GM12864 (cell line): ENCODE data around the gene ZSCAN26.

Experiments
- DNase-seq: peaks from one replicate; pipeline ENCODE4 v3.0.0-alpha.2; 2011; ENCODE audit warnings: low read depth
- H3K4me3 ChIP-seq: 2 replicates; pipeline ENCODE4 v1.5.1; 2011; ENCODE audit warnings: mild to moderate bottlenecking, low read depth, low read length, control low read depth
- CTCF ChIP-seq: IDR thresholded peaks from 2 replicates; pipeline ENCODE4 v1.5.1; 2011; ENCODE audit warnings: low read depth, mild to moderate bottlenecking, moderate library complexity, low read length, control low read depth, inconsistent platforms; ENCODE audit errors: missing control alignments

Gene ZSCAN26

GRCh38 chr6:28267695-28268059, 734 bp downstream of the ZSCAN26 start:
- no peak for TF ChIP-seq CTCF
- no peak for DNase-seq
- peak overlapping the region; percentile 77 for H3K4me3 ChIP-seq

GRCh38 chr6:28269492-28269891, 2.5 kb downstream of the ZSCAN26 start:
- no peak overlapping the region for H3K4me3 ChIP-seq
- DNase-seq, result no peak
- no peak for TF ChIP-seq CTCF

- H3K4me3 ChIP-seq, result no peak overlapping the region
- no peak for DNase-seq
- TF ChIP-seq CTCF, result no peak
Measured at GRCh38 chr6:28274888-28275287, 7.9 kb downstream of the ZSCAN26 start.

GRCh38 chr6:28277746-28278145, 10.8 kb downstream of the ZSCAN26 start:
- TF ChIP-seq CTCF, result no peak
- no peak for DNase-seq
- no peak overlapping the region for H3K4me3 ChIP-seq

- H3K4me3 ChIP-seq, result peak overlapping the region; percentile 76; the same call in 1 of the 2 replicates
- DNase-seq, result no peak
- TF ChIP-seq CTCF, result no peak
Measured at GRCh38 chr6:28280595-28281287, 13.8 kb downstream of the ZSCAN26 start.

GRCh38 chr6:28281288-28282064, 14.5 kb downstream of the ZSCAN26 start, which contains the start of gene PGBD1:
PGBD1 (plus strand) TSS chr6:28281572; CDS start chr6:28283814, 2,242 bp downstream.
- no peak for TF ChIP-seq CTCF
- peak within 1 kb of the TSS; percentile 76 for H3K4me3 ChIP-seq
- DNase-seq, result peak; percentile 10
